DND-41 (cell line): ENCODE data around the gene PHACTR3.

Experiments
- EZH2 ChIP-seq: IDR thresholded peaks from 3 replicates; pipeline ENCODE4 v1.6.1; 2012; ENCODE audit warnings: borderline replicate concordance, low read depth, mild to moderate bottlenecking, moderate library complexity, low read length, inconsistent platforms; ENCODE audit not compliant: severe bottlenecking
- TF ChIP-seq, protein P1 (sequence below): IDR thresholded peaks from 2 replicates; pipeline ENCODE4 v1.5.1; 2012; ENCODE audit warnings: borderline replicate concordance, low read length, moderate library complexity, mild to moderate bottlenecking; ENCODE audit not compliant: poor library complexity, severe bottlenecking; ENCODE audit errors: extremely low read depth

- TF ChIP-seq, protein P1, sequence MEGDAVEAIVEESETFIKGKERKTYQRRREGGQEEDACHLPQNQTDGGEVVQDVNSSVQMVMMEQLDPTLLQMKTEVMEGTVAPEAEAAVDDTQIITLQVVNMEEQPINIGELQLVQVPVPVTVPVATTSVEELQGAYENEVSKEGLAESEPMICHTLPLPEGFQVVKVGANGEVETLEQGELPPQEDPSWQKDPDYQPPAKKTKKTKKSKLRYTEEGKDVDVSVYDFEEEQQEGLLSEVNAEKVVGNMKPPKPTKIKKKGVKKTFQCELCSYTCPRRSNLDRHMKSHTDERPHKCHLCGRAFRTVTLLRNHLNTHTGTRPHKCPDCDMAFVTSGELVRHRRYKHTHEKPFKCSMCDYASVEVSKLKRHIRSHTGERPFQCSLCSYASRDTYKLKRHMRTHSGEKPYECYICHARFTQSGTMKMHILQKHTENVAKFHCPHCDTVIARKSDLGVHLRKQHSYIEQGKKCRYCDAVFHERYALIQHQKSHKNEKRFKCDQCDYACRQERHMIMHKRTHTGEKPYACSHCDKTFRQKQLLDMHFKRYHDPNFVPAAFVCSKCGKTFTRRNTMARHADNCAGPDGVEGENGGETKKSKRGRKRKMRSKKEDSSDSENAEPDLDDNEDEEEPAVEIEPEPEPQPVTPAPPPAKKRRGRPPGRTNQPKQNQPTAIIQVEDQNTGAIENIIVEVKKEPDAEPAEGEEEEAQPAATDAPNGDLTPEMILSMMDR: no peak
- TF ChIP-seq EZH2: no peak
Observed at GRCh38 chr20:59708326-59708725, 104.0 kb downstream of the PHACTR3 start.
